HL-60 (cell line): ENCODE results near the gene IBA57.

Source experiments
- GABPA ChIP-seq: IDR thresholded peaks from 2 replicates; pipeline ENCODE4 v1.6.1; 2012; ENCODE audit warnings: low read depth
- POLR2AphosphoS5 ChIP-seq: IDR thresholded peaks from 2 replicates; pipeline ENCODE4 v1.6.1; 2012; ENCODE audit warnings: low read depth
- TF ChIP-seq, protein P1 (sequence below): IDR thresholded peaks from one replicate; pipeline ENCODE4 v1.5.1; 2011; ENCODE audit warnings: low read length, control low read depth, inconsistent platforms; ENCODE audit not compliant: insufficient read depth
- TF ChIP-seq, protein P2 (sequence below): IDR thresholded peaks from 2 replicates; pipeline ENCODE4 v1.6.1; 2012; ENCODE audit warnings: low read depth; ENCODE audit not compliant: insufficient replicate concordance

DNA sequence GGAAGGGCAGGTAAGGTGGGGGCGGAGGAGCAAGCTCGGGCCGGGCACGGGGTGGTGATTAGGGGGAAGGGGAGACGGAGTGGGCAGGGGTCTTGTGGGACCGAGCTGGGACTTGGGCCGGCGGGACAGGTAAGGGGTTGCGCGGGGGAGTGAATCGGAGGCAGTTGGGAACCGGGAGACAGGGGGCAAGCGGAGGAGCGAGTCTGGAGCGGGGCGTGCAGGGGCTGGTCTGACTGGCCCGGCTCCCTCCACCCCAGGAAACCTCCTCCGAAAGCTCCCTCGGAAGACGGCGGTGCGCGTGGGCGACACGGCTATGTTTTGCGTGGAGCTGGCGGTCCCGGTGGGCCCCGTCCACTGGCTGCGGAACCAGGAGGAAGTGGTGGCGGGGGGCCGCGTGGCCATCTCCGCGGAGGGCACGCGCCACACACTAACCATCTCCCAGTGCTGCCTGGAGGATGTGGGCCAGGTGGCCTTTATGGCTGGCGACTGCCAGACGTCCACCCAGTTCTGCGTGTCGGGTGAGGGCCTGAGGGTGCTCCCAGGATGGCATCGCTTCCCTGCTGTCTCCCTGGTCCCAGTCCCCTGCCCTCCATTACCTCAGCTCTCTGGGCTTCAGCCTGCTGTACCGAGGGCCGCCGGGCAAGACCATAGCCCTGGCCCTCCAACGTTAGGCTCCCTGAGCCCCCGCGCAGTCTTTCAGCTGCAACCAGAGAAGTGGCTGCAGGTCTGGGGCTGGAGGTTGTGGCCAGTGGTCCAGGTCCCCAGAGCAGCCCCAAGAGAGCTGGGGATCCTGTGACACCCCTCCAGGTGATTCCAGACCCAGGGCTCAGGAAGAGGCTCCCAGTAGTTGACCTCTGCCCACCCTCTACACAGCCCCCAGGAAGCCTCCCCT is 48.6 kb downstream of the IBA57 start:
- TF ChIP-seq GABPA = no peak
- TF ChIP-seq, protein P1, sequence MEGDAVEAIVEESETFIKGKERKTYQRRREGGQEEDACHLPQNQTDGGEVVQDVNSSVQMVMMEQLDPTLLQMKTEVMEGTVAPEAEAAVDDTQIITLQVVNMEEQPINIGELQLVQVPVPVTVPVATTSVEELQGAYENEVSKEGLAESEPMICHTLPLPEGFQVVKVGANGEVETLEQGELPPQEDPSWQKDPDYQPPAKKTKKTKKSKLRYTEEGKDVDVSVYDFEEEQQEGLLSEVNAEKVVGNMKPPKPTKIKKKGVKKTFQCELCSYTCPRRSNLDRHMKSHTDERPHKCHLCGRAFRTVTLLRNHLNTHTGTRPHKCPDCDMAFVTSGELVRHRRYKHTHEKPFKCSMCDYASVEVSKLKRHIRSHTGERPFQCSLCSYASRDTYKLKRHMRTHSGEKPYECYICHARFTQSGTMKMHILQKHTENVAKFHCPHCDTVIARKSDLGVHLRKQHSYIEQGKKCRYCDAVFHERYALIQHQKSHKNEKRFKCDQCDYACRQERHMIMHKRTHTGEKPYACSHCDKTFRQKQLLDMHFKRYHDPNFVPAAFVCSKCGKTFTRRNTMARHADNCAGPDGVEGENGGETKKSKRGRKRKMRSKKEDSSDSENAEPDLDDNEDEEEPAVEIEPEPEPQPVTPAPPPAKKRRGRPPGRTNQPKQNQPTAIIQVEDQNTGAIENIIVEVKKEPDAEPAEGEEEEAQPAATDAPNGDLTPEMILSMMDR = no peak
- TF ChIP-seq, protein P2, sequence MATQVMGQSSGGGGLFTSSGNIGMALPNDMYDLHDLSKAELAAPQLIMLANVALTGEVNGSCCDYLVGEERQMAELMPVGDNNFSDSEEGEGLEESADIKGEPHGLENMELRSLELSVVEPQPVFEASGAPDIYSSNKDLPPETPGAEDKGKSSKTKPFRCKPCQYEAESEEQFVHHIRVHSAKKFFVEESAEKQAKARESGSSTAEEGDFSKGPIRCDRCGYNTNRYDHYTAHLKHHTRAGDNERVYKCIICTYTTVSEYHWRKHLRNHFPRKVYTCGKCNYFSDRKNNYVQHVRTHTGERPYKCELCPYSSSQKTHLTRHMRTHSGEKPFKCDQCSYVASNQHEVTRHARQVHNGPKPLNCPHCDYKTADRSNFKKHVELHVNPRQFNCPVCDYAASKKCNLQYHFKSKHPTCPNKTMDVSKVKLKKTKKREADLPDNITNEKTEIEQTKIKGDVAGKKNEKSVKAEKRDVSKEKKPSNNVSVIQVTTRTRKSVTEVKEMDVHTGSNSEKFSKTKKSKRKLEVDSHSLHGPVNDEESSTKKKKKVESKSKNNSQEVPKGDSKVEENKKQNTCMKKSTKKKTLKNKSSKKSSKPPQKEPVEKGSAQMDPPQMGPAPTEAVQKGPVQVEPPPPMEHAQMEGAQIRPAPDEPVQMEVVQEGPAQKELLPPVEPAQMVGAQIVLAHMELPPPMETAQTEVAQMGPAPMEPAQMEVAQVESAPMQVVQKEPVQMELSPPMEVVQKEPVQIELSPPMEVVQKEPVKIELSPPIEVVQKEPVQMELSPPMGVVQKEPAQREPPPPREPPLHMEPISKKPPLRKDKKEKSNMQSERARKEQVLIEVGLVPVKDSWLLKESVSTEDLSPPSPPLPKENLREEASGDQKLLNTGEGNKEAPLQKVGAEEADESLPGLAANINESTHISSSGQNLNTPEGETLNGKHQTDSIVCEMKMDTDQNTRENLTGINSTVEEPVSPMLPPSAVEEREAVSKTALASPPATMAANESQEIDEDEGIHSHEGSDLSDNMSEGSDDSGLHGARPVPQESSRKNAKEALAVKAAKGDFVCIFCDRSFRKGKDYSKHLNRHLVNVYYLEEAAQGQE = no peak
- no peak for TF ChIP-seq POLR2AphosphoS5
